ENCODE measurements around the gene PHF2. TPM values are rescaled to one million over a fixed set of nuclear protein-coding genes. Genes with fewer than 3 reads are reported as not detected.

PHF2 gene
- total RNA-seq, 1 experiment from 2014 or later = 11.6 TPM

DNA sequence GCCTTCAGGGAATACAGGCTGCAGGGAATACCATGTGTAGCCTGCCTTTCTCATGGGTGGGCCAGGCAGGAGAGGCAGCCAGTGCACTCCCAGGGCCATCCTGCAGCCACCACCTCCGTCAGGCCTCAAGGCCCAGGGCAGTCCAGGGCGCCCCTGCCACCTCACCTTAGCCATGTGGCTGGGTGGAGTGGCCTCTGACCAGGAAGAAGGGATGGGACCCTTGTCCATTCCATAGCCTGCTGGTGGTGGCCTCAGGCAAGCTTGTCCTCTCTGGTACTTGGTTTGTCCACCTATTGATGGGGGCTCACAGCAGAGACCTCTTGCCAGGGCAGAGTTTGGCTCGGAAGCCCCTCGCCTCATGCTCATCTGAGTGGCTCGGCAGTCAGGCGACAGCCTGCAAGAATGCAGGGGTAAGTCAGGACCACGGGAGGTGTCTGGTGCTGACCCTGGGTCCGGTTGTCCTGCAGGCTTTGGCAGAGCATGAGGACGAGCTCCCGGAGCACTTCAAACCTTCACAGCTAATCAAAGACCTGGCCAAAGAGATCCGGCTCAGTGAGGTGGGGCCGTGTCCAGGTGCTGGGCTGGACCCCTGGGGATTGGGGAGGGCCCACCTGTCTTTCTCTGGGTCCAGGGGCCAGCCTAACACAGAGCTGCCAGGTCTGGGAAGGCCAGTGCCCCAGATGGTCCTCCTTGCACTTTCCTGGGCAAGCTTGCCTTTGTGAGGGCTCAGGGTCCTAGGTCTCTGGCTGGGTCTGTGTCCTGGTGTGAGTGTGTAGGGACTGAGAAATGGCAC, 82.9 kb downstream of the PHF2 start:
- H3K9me3 Mint-ChIP-seq = no peaks in the 10 kb centered on the region
- ChIA-PET POLR2A (no interaction called here), CTCF (no interaction called here)
- no peak for ATAC-seq
- no peak overlapping the region for H3K4me3 Mint-ChIP-seq
- no peaks in the 10 kb centered on the region for H3K4me1 Mint-ChIP-seq
- peaks cover 7% of the 10 kb centered on the region; the same call in 1 of the 2 replicates for H3K36me3 Mint-ChIP-seq
- no peaks in the 10 kb centered on the region for H3K27me3 Mint-ChIP-seq (ENCODE audit: low read depth)
- peak; percentile 6 for DNase-seq (ENCODE audit: low spot score)
- TF ChIP-seq ZNF317 (CRISPR knock-in tag; IDR thresholded peaks at IDR 0.05; ENCODE audit: borderline replicate concordance, low read depth) (no peak), OVOL2 (CRISPR knock-in tag; IDR thresholded peaks at IDR 0.05; ENCODE audit: borderline replicate concordance) (no peak), FOXJ3 (CRISPR knock-in tag; IDR thresholded peaks at IDR 0.05; ENCODE audit: borderline replicate concordance) (no peak), NR2C2 (CRISPR knock-in tag; IDR thresholded peaks at IDR 0.05) (no peak), HMGXB4 (CRISPR knock-in tag; IDR thresholded peaks at IDR 0.05) (no peak)
- H3K27ac Mint-ChIP-seq = no peak overlapping the region

- CTCF ChIA-PET = no interaction called here
Measured at GRCh38 chr9:93659837-93660177, 83.4 kb downstream of the PHF2 start.

More at GRCh38 chr9:93659837-93660177, 83.4 kb downstream of the PHF2 start:
- Mint-ChIP-seq H3K4me3 (no peak overlapping the region), H3K4me1 (no peaks in the 10 kb centered on the region), H3K9me3 (no peaks in the 10 kb centered on the region), H3K36me3 (peaks cover 7% of the 10 kb centered on the region; the same call in 1 of the 2 replicates), H3K27ac (no peak overlapping the region), H3K27me3 (ENCODE audit: low read depth) (no peaks in the 10 kb centered on the region)
- no peak for TF ChIP-seq ZNF138 (CRISPR knock-in tag; conservative IDR thresholded peaks at IDR 0.05)
- no peak for TF ChIP-seq ZNF219 (CRISPR knock-in tag; IDR thresholded peaks at IDR 0.05; ENCODE audit: borderline replicate concordance)
- TF ChIP-seq ZNF281 (CRISPR knock-in tag; IDR thresholded peaks at IDR 0.05) = no peak
- no peak for TF ChIP-seq ZNF232 (CRISPR knock-in tag; IDR thresholded peaks at IDR 0.05)
- no peak for TF ChIP-seq CDX4 (CRISPR knock-in tag; IDR thresholded peaks at IDR 0.05; ENCODE audit: borderline replicate concordance)
- TF ChIP-seq EMX1 (CRISPR knock-in tag; IDR thresholded peaks at IDR 0.05) = no peak
- no peak for TF ChIP-seq IRF2 (CRISPR knock-in tag; IDR thresholded peaks at IDR 0.05; ENCODE audit: borderline replicate concordance, low read depth)
- TF ChIP-seq HMGXB4 (CRISPR knock-in tag; IDR thresholded peaks at IDR 0.05) = no peak
- no peak for TF ChIP-seq HMGA2 (CRISPR knock-in tag; IDR thresholded peaks at IDR 0.05)
- no peak for TF ChIP-seq RELA (CRISPR knock-in tag; IDR thresholded peaks at IDR 0.05; ENCODE audit: borderline replicate concordance)
- TF ChIP-seq ZNF317 (CRISPR knock-in tag; IDR thresholded peaks at IDR 0.05; ENCODE audit: borderline replicate concordance, low read depth) = no peak
- TF ChIP-seq SMAD4 (CRISPR knock-in tag; IDR thresholded peaks at IDR 0.05) = no peak
- TF ChIP-seq ZNF396 (CRISPR knock-in tag; IDR thresholded peaks at IDR 0.05; ENCODE audit: borderline replicate concordance) = no peak
- no peak for TF ChIP-seq ARID4B (CRISPR knock-in tag; IDR thresholded peaks at IDR 0.05; ENCODE audit: borderline replicate concordance)
- no peak for TF ChIP-seq GTF2I (CRISPR knock-in tag; conservative IDR thresholded peaks at IDR 0.05)
- TF ChIP-seq, protein P1, sequence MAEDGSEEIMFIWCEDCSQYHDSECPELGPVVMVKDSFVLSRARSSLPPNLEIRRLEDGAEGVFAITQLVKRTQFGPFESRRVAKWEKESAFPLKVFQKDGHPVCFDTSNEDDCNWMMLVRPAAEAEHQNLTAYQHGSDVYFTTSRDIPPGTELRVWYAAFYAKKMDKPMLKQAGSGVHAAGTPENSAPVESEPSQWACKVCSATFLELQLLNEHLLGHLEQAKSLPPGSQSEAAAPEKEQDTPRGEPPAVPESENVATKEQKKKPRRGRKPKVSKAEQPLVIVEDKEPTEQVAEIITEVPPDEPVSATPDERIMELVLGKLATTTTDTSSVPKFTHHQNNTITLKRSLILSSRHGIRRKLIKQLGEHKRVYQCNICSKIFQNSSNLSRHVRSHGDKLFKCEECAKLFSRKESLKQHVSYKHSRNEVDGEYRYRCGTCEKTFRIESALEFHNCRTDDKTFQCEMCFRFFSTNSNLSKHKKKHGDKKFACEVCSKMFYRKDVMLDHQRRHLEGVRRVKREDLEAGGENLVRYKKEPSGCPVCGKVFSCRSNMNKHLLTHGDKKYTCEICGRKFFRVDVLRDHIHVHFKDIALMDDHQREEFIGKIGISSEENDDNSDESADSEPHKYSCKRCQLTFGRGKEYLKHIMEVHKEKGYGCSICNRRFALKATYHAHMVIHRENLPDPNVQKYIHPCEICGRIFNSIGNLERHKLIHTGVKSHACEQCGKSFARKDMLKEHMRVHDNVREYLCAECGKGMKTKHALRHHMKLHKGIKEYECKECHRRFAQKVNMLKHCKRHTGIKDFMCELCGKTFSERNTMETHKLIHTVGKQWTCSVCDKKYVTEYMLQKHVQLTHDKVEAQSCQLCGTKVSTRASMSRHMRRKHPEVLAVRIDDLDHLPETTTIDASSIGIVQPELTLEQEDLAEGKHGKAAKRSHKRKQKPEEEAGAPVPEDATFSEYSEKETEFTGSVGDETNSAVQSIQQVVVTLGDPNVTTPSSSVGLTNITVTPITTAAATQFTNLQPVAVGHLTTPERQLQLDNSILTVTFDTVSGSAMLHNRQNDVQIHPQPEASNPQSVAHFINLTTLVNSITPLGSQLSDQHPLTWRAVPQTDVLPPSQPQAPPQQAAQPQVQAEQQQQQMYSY (CRISPR knock-in tag; IDR thresholded peaks at IDR 0.05) = no peak
- DNase-seq (ENCODE audit: low spot score) = no peak
- ATAC-seq = no peak
- POLR2A ChIA-PET = no interaction called here
